Measurements from ENCODE around the gene ARPC1B.

DNA sequence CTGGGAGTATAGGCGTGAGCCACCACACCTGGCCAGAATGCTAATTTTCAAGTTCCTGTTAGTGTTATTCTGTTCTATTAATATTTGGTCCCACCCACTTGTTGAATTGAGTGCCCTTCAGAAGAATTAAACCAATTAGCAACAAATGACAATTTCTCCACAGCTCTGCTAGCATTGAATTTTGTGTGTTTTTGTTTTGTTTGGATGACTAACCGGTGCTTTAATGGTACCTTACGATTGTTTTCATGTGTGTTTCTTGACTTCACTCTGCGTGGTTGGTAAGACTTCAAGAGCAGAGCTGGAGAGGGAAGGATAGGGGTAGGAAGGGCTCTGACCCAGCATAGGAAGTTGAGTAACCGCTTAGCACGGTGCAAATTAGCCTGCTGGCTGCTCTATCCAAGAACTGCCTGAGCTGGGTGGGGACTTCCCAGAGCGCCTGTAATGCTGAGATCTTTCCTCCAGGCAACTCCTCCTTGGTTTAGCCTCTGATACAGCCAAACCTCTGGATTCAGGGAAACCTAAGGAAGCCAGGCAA lies 4.6 kb downstream of the ARPC1B start:
- TF ChIP-seq POLR2A (IDR thresholded peaks at IDR 0.05) = peak in 1 of 3 donors; percentile 10
- TF ChIP-seq, protein P1, sequence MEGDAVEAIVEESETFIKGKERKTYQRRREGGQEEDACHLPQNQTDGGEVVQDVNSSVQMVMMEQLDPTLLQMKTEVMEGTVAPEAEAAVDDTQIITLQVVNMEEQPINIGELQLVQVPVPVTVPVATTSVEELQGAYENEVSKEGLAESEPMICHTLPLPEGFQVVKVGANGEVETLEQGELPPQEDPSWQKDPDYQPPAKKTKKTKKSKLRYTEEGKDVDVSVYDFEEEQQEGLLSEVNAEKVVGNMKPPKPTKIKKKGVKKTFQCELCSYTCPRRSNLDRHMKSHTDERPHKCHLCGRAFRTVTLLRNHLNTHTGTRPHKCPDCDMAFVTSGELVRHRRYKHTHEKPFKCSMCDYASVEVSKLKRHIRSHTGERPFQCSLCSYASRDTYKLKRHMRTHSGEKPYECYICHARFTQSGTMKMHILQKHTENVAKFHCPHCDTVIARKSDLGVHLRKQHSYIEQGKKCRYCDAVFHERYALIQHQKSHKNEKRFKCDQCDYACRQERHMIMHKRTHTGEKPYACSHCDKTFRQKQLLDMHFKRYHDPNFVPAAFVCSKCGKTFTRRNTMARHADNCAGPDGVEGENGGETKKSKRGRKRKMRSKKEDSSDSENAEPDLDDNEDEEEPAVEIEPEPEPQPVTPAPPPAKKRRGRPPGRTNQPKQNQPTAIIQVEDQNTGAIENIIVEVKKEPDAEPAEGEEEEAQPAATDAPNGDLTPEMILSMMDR (IDR thresholded peaks at IDR 0.05 in 8 of 11, conservative IDR thresholded peaks at IDR 0.05 in 3 of 11) = peak in 4 of 11 experiments; percentile 10 to 39 (median 27)
